Ovary (tissue), 3 donors: ENCODE measurements around the gene MT1F.

ENCODE experiments used
- CTCF ChIP-seq, 3 donors: fragments of 450-650 bp in 2 of 3; fragments of 200-600 bp in 1 of 3; IDR thresholded peaks; one replicate each; pipeline versions ENCODE4 v1.5.1 to v1.8.0; 2016 to 2022; ENCODE audit warnings: antibody characterized with exemption in 3 of 3, mild to moderate bottlenecking in 1 of 3
- EP300 ChIP-seq: sonication (generic); formaldehyde crosslinking; IDR thresholded peaks from one replicate; pipeline ENCODE4 v1.6.1; 2017; ENCODE audit warnings: antibody characterized with exemption
- POLR2A ChIP-seq: fragments of 450-650 bp; IDR thresholded peaks from one replicate; pipeline ENCODE4 v1.6.1; 2017; ENCODE audit warnings: antibody characterized with exemption, mild to moderate bottlenecking, moderate library complexity
- donor health status: DM: no; HTN: no; CAD: no.

GRCh38 chr16:56634715-56635440 lies 22.9 kb upstream of the MT1F start:
- TF ChIP-seq CTCF (IDR thresholded peaks at IDR 0.05): no peak
- no peak for TF ChIP-seq POLR2A
- no peak for TF ChIP-seq EP300
